ENCODE data around the gene SLC9A8. TPM values are rescaled to one million over a fixed set of nuclear protein-coding genes. Genes with fewer than 3 reads are reported as not detected.

The SLC9A8 gene
- total and polyA plus RNA-seq, 8 donors, result 7.5 to 16.7 (median 8.8) TPM

DNA sequence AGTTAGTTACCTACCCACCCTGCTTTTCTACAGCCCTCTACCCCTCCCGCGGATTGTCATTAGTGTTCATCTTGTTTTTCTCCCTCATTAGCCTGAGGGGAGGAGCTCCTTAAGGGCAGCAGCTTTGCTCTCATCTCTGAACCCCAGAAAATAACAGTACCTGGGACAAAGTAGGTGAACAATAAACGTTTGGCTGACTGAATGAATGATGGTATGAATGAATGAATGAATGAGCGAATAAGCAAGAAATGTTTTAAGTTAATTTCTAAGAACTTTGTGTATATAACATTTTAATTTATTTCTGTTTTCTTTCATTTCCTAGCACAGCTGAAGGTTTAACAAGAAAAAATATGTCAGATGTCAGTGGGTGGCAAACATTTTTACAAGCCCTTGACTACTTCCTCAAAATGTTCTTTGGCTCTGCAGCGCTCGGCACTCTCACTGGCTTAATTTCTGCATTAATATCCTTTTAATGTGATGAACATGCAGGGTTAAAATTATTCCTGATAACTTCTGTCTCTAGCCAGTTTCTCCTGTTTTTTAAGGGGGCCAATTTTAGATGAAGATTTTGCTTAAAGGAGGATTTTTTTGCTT, 50.1 kb downstream of the SLC9A8 start:
- H3K9me3 ChIP-seq, result no peaks in the 10 kb centered on the region
- DNase-seq, result no peak
- H3K4me3 ChIP-seq, result no peak overlapping the region
- TF ChIP-seq, protein P1, sequence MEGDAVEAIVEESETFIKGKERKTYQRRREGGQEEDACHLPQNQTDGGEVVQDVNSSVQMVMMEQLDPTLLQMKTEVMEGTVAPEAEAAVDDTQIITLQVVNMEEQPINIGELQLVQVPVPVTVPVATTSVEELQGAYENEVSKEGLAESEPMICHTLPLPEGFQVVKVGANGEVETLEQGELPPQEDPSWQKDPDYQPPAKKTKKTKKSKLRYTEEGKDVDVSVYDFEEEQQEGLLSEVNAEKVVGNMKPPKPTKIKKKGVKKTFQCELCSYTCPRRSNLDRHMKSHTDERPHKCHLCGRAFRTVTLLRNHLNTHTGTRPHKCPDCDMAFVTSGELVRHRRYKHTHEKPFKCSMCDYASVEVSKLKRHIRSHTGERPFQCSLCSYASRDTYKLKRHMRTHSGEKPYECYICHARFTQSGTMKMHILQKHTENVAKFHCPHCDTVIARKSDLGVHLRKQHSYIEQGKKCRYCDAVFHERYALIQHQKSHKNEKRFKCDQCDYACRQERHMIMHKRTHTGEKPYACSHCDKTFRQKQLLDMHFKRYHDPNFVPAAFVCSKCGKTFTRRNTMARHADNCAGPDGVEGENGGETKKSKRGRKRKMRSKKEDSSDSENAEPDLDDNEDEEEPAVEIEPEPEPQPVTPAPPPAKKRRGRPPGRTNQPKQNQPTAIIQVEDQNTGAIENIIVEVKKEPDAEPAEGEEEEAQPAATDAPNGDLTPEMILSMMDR (IDR thresholded peaks at IDR 0.05), result no peak
- intact Hi-C loops (cut with DNase I), result no loop called here
- H3K27me3 ChIP-seq, result no peaks in the 10 kb centered on the region
- ATAC-seq, result no peak
- H3K36me3 ChIP-seq, result peaks cover 0 to 91% of the 10 kb centered on the region in 2 donors
- H3K4me1 ChIP-seq, result no peaks in the 10 kb centered on the region
- H3K27ac ChIP-seq, result no peak overlapping the region

DNA sequence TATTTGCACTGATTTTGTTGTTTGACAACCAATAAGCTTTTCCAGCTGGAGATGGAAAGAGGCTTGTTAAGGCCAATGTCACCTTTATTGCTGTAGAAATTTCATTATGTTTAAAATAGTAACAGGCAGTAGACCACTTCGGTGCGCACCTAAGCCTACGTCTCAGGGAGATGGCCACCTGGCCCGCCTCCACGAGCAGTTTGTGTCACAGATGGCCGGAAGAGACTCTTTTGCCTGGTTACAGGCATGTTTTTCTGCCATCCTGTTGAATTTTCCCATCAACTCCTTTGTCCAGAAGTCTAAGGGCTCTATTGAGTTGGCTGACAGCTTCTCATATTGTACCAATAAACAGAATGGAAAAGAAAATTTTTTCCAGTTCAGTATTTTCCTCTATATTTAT, 51.0 kb downstream of the SLC9A8 start:
- Histone ChIP-seq H3K9me3 (no peaks in the 10 kb centered on the region), H3K4me3 (no peak overlapping the region), H3K27ac (no peak overlapping the region), H3K4me1 (no peaks in the 10 kb centered on the region), H3K36me3 (peaks cover 0 to 91% of the 10 kb centered on the region in 2 donors), H3K27me3 (no peaks in the 10 kb centered on the region)
- no peak for ATAC-seq
- no peak for DNase-seq
- TF ChIP-seq, protein P1 (IDR thresholded peaks at IDR 0.05), result no peak
- intact Hi-C loops (cut with DNase I), result no loop called here

DNA sequence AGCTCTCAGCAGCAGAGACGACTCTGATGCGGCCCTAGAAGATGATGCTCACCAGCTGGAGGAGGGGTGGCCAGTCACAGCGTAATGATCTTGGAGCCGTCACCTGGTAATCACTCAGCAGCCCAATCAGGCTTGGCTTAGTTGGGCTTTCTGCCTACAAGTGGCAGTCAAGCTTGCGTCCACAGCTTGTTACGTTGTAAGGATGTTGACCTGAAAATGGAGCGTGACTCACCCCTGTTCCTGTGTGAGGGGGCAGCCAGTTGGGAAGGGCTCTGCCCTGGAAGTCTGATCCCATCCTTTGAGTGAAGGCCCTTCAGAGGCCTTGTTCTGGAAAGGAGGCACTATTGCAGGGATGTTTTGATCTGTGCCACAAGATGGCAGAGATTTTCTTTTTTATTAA, 52.9 kb downstream of the SLC9A8 start:
- Histone ChIP-seq H3K27ac (no peak overlapping the region), H3K27me3 (no peaks in the 10 kb centered on the region), H3K4me3 (no peak overlapping the region), H3K9me3 (no peaks in the 10 kb centered on the region), H3K4me1 (no peaks in the 10 kb centered on the region), H3K36me3 (peaks cover 0 to 93% of the 10 kb centered on the region in 2 donors)
- intact Hi-C loops (cut with DNase I), result no loop called here
- ATAC-seq (no peak), DNase-seq (no peak)
- TF ChIP-seq, protein P1 (IDR thresholded peaks at IDR 0.05), result no peak

DNA sequence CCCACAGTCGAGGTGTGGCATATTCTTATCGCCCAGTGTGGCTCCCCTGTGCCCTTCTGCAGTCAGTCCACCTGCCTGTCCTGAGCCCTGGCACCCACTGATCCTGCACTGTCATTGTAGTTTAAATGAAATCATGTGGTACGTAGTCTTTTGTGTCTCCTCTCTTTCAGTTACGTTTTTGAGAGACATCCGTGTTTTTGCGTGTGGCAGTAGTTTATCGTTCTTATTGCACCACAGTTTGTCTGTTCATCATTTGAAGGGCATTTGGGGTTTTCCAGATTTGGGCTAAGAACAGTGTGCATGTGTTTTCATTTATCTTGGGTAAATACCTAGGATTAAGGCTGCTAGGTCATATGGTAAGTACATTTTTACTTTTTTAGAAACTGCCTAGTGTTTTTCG, 53.4 kb downstream of the SLC9A8 start:
- peaks cover 0 to 91% of the 10 kb centered on the region in 2 donors for H3K36me3 ChIP-seq
- TF ChIP-seq, protein P1 (IDR thresholded peaks at IDR 0.05), result no peak
- no peaks in the 10 kb centered on the region for H3K9me3 ChIP-seq
- H3K27ac ChIP-seq, result no peak overlapping the region
- ATAC-seq (no peak), DNase-seq (no peak)
- no peak overlapping the region for H3K4me3 ChIP-seq
- H3K4me1 ChIP-seq, result no peaks in the 10 kb centered on the region
- intact Hi-C loops (cut with DNase I), result no loop called here
- no peaks in the 10 kb centered on the region for H3K27me3 ChIP-seq

DNA sequence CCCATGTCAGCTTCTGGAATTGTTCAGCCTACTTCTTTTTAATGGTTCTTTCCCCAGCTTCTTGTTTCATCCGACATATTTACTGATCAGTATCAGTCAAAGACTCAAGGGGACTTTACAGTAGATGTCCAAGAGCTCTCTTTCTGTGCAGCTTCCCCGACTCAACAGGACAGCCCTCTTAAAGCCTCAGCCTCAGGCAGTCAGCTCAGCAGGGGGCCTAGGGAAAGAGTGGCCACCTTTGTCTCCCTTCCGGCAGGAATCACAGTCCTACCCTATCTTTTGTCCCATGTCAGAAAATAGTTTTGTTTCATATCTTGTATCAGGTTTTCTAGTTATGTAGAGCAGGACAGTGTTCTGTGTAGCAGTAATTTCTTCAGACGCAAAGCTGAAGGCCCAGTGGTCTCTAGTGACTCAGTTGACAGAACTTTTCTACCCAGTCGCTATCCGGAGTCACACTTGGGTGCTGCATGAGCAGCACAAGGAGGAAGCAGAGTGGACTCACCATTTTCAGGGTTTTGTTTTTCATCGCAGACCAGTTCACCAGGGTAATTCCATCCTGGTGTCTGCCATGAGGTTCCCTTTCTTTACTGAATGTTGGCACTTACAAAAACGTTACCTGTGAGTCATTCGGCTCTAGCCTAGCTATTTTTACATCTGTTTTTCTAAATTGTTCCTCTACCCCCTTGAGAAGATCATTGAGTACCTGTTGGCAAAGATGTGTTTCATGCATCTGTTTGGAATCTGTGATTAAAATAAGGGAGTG, 55.0 kb downstream of the SLC9A8 start:
- ATAC-seq (no peak), DNase-seq (no peak)
- Histone ChIP-seq H3K9me3 (no peaks in the 10 kb centered on the region), H3K36me3 (peaks cover 0 to 94% of the 10 kb centered on the region in 2 donors), H3K4me3 (no peak overlapping the region), H3K27ac (no peak overlapping the region), H3K4me1 (no peaks in the 10 kb centered on the region), H3K27me3 (no peaks in the 10 kb centered on the region)
- intact Hi-C loops (cut with DNase I), result no loop called here
- TF ChIP-seq, protein P1 (IDR thresholded peaks at IDR 0.05), result no peak
